Measurements from ENCODE around the gene ID1.
A peak's percentile ranks its signal among the peaks of the same experiment; 100 is the strongest.
"Not testable (repeated sequence)": the region's sequence is repeated elsewhere in the genome, so short reads cannot be mapped to it uniquely, and the experiment has no call there.

ID1 gene

DNA sequence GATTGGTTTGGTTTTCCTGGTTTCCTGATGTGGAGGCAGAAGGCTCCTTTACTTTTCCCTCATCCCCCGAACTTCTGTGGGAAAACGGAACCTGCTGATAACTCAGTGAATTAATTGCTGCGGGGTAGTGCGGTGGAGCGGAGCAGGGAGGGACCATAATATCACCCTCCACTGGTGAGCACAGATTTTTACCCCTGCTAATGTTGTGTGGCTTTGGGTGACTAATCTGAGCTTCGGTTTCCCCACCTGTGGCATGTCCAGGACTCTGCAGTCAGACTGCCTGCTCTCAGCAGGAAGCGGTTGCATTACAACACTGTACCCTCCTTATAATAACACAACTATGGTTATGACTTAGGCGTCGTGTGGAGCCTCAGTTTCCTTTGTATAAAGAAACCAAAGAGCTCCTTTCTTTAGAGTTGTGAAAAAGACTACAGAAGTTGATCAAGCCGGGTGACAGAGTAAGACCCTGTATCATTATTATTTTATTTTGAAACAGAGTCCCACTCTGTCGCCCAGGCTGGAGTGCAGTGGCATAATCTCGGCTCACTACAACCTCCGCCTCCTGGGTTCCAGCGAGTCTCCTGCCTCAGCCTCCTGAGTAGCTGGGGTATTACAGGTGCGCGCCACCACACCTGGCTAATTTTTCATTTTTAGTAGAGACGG, 2.2 kb upstream of the ID1 start:
- no peak for FAIRE-seq

DNA sequence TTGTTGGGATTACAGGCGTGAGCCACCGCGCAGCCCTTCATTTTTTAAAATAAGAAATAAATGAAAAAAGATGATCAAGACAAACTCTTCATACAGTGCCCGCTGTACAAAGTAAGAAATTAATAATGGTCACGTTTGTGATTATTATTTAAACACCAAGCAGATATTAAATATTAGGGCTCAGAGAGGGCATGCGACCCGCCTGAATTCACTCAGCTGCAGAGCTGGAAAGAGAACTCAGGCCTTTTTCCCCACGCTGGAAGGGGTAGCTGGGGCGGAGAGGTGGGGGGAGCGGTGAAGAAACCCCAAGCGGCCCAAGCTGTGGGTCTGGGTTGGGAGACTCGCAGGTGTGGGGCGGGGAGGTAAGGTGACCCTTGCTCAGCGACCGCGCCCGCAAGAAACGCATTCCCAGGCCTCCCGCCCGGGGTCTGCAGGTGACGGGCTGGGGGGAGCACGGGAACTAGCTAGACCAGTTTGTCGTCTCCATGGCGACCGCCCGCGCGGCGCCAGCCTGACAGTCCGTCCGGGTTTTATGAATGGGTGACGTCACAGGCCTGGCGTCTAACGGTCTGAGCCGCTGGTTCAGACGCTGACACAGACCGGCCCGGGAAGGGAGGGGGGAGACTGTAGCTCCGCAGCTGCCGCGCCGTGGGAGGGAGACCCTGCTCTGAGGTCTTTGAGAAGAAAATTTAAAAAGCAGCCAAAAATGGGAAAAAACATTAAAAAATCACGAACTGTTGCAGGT, 1.1 kb upstream of the ID1 start:
- peak; percentile 92 for FAIRE-seq

GRCh38 chr20:31604567-31605030, 490 bp upstream of the ID1 start:
- no peak for FAIRE-seq

- no peak for FAIRE-seq
These were observed 1.1 kb downstream of the ID1 start for GRCh38 chr20:31605902-31606803.

GRCh38 chr20:31606804-31607639, 1.9 kb downstream of the ID1 start:
- FAIRE-seq, result no peak

GRCh38 chr20:31607640-31608250, 2.7 kb downstream of the ID1 start:
- no peak for FAIRE-seq

DNA sequence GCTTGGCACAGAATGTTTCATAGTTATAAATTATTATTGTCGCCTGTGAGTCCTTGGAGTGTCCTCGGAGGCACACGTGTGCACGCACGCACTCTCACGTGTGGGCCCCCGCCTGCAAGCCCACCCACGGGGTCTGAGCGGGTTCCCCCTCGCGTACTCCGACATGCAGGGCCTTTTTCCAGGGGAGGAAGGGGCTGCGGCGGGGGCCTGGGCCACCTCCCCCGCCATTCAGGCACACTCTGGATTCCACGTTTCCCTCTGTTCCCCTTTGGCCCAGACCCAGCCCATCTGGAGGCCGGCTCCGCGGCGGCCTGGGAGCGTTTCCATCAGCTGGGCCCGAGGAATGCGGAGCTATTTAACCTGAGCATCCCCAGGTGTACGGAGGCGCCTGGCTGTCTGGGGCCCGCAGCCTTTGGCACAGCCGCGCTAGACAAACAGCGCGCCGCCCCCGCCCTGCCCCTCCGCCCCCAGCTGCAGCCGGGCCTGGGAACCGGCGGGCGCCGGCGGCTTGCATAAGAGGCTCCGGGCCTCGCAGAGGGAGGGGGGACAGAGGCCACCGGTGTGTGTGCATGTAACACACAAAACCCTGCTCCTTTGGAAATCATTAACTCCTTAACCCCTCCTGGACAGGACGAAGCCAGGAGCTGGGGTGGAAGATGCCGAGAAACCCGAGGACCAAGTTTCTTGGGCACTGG, 3.3 kb downstream of the ID1 start:
- no peak for FAIRE-seq

DNA sequence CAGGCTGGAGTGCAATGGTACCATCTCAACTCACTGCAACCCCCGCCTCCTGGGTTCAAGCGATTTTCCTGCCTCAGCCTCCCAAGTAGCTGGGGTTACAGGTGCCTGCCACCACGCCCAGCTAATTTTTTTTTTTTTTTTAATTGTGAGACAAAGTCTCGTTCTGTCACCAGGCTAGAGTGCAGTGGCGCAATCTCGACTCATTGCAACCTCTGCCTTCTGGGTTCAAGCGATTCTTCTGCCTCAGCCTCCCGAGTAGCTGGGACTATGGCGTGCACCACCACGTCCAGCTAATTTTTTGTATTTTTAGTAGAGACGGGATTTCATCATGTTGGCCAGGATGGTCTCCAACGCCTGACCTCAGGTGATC, 7.2 kb downstream of the ID1 start:
- FAIRE-seq, result not testable (repeated sequence)

DNA sequence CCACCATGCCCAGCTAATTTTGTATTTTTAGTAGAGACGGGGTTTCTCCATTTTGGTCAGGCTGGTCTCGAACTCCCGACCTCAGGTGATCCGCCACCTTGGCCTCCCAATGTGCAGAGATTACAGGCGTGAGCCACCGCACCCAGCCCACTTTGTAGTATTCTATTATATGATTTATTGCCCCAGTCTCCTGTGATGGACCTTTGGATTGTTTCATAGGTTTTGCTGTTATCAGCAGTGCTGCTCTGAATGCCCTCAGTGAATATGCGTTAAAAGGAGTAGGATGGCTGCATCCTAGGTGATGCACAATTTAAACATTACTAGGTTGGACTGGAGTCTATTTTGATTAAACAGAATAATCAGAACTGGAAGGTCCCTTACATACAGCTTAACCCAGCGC, 10.3 kb downstream of the ID1 start:
- FAIRE-seq, result no peak

DNA sequence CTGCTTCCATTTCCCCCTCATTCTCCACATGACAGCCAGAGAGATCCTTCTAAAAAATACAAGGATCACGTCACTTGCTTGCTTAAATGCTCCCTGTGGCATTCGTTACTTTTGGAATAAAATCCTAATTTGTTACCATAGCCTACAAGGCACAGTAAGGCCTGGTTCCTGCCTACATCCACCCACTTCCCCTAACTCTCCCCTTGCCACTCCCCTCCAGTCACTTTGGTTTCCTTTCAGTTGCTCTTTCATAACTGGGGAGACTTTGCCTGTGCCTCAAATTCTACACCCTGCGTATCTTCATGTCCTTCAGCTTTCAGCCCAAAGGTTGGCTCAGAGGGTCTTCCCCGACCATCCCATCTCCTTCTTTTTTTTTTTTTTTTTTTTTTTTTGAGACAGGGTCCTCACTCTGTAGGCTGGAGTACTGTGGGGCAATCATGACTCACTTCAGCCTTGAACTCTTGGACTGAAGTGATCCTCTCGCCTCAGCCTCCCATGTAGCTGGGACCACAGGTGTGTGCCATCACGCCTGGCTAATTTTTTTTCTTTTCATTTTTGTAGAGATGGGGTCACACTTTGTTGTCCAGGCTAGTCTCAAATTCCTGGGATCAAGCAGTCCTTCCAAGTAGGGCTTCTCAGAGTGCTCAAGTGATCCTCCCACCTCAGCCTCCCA, 12.5 kb downstream of the ID1 start:
- no peak for FAIRE-seq

GRCh38 chr20:31620246-31620645, 15.2 kb downstream of the ID1 start:
- FAIRE-seq, result no peak

DNA sequence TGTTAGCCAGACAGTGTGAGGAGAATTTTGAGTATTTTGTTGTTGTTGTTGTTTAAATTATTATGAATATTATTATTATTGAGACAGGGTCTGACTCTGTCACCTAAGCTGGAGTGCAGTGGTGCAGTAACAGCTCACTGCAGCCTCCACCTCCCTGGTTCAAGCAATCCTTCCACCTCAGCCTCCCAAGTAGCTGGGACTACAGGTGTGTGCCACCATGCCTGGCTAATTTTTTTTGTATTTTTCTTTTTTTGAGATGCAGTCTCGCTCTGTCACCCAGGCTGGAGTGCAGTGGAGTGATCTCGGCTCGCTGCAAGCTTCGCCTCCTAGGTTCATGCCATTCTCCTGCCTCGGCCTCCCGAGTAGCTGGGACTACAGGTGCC, 18.0 kb downstream of the ID1 start:
- FAIRE-seq, result not testable (repeated sequence)

GRCh38 chr20:31626534-31626933, 21.4 kb downstream of the ID1 start:
- FAIRE-seq, result not testable (repeated sequence)

- FAIRE-seq, result not testable (repeated sequence)
These were observed 23.0 kb downstream of the ID1 start for GRCh38 chr20:31628057-31628456.

GRCh38 chr20:31630187-31630790, 25.2 kb downstream of the ID1 start:
- no peak for FAIRE-seq

GRCh38 chr20:31632548-31633338, 27.7 kb downstream of the ID1 start:
- FAIRE-seq, result no peak

DNA sequence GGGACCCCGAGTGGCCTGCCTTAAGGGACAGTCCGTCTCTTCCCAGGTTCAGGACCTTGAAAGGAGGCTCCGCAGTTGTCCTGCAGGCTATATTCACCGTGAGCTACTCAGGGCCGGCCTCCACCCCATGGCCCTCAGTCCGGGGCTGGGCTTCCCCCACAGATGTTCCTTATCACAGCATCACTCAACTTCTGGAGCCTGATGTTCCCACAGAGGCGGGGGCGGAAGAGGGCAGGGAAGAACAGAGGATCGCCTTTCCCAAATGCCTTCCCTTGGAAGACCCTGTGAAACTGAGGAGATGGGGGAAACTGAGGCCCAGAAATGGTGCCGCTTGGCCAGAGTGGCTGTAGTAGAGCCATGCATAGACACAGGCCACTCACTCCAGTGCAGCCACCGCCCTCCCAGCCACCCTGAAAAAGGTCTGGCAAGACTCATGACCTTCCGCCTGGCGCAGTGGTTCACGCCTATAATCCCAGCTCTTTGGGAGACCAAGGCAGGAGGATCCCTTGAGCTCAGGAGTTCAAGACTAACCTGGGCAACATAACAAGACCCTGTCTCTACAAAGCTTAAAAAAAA, 28.3 kb downstream of the ID1 start:
- no peak for FAIRE-seq

DNA sequence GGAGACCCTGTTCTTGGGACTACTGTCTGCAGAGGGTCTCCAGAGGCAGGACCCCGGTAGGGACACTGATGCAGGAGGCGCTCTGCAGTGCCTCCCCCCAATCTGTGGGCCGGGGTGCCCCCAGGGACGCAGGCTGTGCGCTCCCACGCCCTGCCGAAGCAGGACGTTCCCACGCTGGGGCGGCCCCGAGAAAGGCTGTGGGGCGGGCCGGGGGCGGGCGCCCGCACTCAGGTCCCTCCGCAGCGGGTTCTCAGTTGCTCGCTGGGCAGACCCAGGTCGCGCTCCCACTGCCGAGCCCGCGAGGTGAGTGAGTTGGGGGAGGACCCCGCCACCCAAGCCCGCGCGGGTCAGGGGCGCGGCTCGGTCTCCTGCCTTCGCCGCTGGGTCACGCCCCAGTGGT, 32.6 kb downstream of the ID1 start, which contains the start of gene COX4I2:
Gene COX4I2 (plus strand): TSS at position 253 of the 400 bp plus-strand sequence. CDS start 1,106 bp downstream, outside the sequence.
- FAIRE-seq, result no peak

DNA sequence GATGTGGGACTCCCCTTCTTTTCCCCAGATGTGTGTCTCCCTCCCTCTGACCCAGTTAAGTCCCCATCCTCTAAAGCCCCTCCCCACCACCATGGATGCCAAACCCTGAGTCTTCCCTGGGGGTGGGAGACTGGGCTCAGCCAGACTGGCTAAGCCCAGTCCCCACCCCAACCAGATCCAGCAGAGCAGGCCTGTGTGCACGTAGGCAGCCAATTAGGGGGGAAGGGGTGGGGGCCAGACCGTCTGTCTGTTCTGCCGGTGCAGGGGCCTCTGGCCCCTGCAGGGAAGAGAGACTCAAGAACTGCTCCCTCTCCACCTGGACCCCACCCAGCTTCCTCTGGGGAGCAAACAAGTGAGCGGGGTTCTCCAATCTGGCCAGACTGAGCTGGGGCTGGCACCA, 33.2 kb downstream of the ID1 start:
- FAIRE-seq, result no peak

Measured in G401.6 (cell line).